CD14-positive monocyte (primary cell): Measurements from ENCODE around the gene NFKBIA. TPM values are rescaled to one million over a fixed set of nuclear protein-coding genes. Genes with fewer than 3 reads are reported as not detected.

Experiments used
- DNase-seq, 3 donors: peaks; one replicate each; pipeline ENCODE4 v3.0.0-alpha.2; 2011 to 2022
- H2AFZ ChIP-seq: 2 replicates; pipeline ENCODE4 v1.6.0; 2012; ENCODE audit warnings: mild to moderate bottlenecking, low read depth, low read length, inconsistent platforms; ENCODE audit not compliant: insufficient read depth, poor library complexity, severe bottlenecking
- H3K27ac ChIP-seq, 2 donors: 1 replicate in 1 of 2; 2 replicates in 1 of 2; pipeline ENCODE4 v1.5.1; 2012 to 2013; ENCODE audit warnings: low read length in 2 of 2, control low read depth in 1 of 2, inconsistent platforms in 1 of 2, low read depth in 1 of 2, mild to moderate bottlenecking in 1 of 2
- H3K27me3 ChIP-seq, 2 donors: one replicate each; pipeline versions ENCODE4 v1.6.0 to v1.6.1; 2011 to 2013; ENCODE audit warnings: low read length in 2 of 2; ENCODE audit not compliant: control insufficient read depth in 2 of 2, insufficient read depth in 2 of 2
- H3K36me3 ChIP-seq, 2 donors: replicated peaks in 1 of 2; 1 replicate in 1 of 2; 2 replicates in 1 of 2; pipeline versions ENCODE4 v1.5.1 to v1.6.1; 2012 to 2013; ENCODE audit warnings: low read length in 2 of 2, control low read depth in 1 of 2, inconsistent platforms in 1 of 2, mild to moderate bottlenecking in 1 of 2; ENCODE audit not compliant: insufficient read depth in 2 of 2, control insufficient read depth in 1 of 2
- H3K4me1 ChIP-seq, 2 donors: 1 replicate in 1 of 2; 2 replicates in 1 of 2; pipeline versions ENCODE4 v1.5.1 to v1.6.1; 2012 to 2013; ENCODE audit warnings: low read length in 2 of 2, control low read depth in 1 of 2, inconsistent platforms in 1 of 2, mild to moderate bottlenecking in 1 of 2, moderate library complexity in 1 of 2; ENCODE audit not compliant: insufficient read depth in 2 of 2, control insufficient read depth in 1 of 2
- H3K4me2 ChIP-seq: replicated peaks from 2 replicates; pipeline ENCODE3; 2012; ENCODE audit warnings: low read length, moderate library complexity, mild to moderate bottlenecking; ENCODE audit not compliant: poor library complexity, severe bottlenecking; ENCODE audit errors: extremely low read depth
- H3K4me3 ChIP-seq, 3 experiments: fragments of 200-600 bp in 1 of 3; sonication (generic) in 1 of 3; replicated peaks in 1 of 3; 1 replicate in 2 of 3; 2 replicates in 1 of 3; pipeline ENCODE4 v1.5.1; 2011 to 2013; ENCODE audit warnings: low read length in 3 of 3, mild to moderate bottlenecking in 3 of 3, control low read depth in 2 of 3, low read depth in 2 of 3, inconsistent platforms in 1 of 3, moderate library complexity in 1 of 3
- H3K79me2 ChIP-seq: 2 replicates; pipeline ENCODE4 v1.6.0; 2012; ENCODE audit warnings: mild to moderate bottlenecking, control low read depth, inconsistent platforms, low read length, moderate library complexity; ENCODE audit not compliant: insufficient read depth
- H3K9ac ChIP-seq: 2 replicates; pipeline ENCODE4 v1.6.0; 2017; ENCODE audit warnings: low read length, mild to moderate bottlenecking; ENCODE audit not compliant: insufficient read depth, poor library complexity, severe bottlenecking
- H3K9me3 ChIP-seq, 2 donors: replicated peaks in 1 of 2; 1 replicate in 1 of 2; 2 replicates in 1 of 2; pipeline versions ENCODE4 v1.5.1 to v1.6.1; 2012 to 2013; ENCODE audit warnings: low read length in 2 of 2, control low read depth in 1 of 2; ENCODE audit not compliant: control insufficient read depth in 1 of 2, insufficient read depth in 1 of 2
- H4K20me1 ChIP-seq: 2 replicates; pipeline ENCODE4 v1.6.0; 2012; ENCODE audit warnings: mild to moderate bottlenecking, low read length, control low read depth, moderate library complexity; ENCODE audit not compliant: insufficient read depth
- H3K27ac Mint-ChIP-seq, 7 donors: one replicate each; pipeline ENCODE4 v1.8.0; 2020; ENCODE audit warnings: mild to moderate bottlenecking in 7 of 7, mixed read lengths in 7 of 7, moderate library complexity in 6 of 7, inconsistent platforms in 2 of 7
- H3K27me3 Mint-ChIP-seq, 3 donors: one replicate each; pipeline ENCODE4 v1.8.0; 2021 to 2022; ENCODE audit warnings: low read depth in 3 of 3, mild to moderate bottlenecking in 3 of 3, mixed read lengths in 3 of 3, moderate library complexity in 3 of 3, inconsistent platforms in 1 of 3
- H3K36me3 Mint-ChIP-seq, 2 donors: one replicate each; pipeline ENCODE4 v1.8.0; 2020; ENCODE audit warnings: mixed read lengths in 2 of 2, inconsistent platforms in 1 of 2, mild to moderate bottlenecking in 1 of 2
- H3K4me1 Mint-ChIP-seq: one replicate; pipeline ENCODE4 v1.8.0; 2020; ENCODE audit warnings: mild to moderate bottlenecking, mixed read lengths
- H3K4me3 Mint-ChIP-seq, 2 donors: one replicate each; pipeline ENCODE4 v1.8.0; 2020; ENCODE audit warnings: mild to moderate bottlenecking in 2 of 2, mixed read lengths in 2 of 2, moderate library complexity in 1 of 2
- H3K9me3 Mint-ChIP-seq, 7 donors: one replicate each; pipeline ENCODE4 v1.8.0; 2020 to 2022; ENCODE audit warnings: mixed read lengths in 7 of 7, mild to moderate bottlenecking in 6 of 7, moderate library complexity in 6 of 7, inconsistent platforms in 2 of 7
- CTCF ChIP-seq: fragments of 200-600 bp; IDR thresholded peaks from one replicate; pipeline ENCODE4 v1.8.0; 2022; ENCODE audit warnings: antibody characterized with exemption, mild to moderate bottlenecking
- WGBS: methylation state at CpG from one replicate; pipeline ENCODE4 v1.1.5; 2013; ENCODE audit warnings: missing lambda C conversion rate; ENCODE audit not compliant: insufficient coverage; 5-methylcytosine and 5-hydroxymethylcytosine counted together
- intact Hi-C, 2 donors: fragments of 100-400 bp; cut with micrococcal nuclease; formaldehyde crosslinking; loops; one replicate each; pipeline versions ENCODE4 v1.15.0 to v1.15.1; 2023
- polyA plus RNA-seq, 3 donors: library from polyadenylated mRNA; depleted of rRNA in 1 of 3; unstranded in 2 of 3; stranded (reverse) in 1 of 3; fragments of 300-500 nt in 2 of 3; fragments of >200 nt in 1 of 3; fragmentation: Illumina TruSeq in 2 of 3; gene quantifications; 1 replicate in 2 of 3; 2 replicates in 1 of 3; pipeline ENCODE4 v1.2.3, GENCODE V29; 2012 to 2021

The NFKBIA gene
- polyA plus RNA-seq, 3 donors: 868 to 4,739 (median 935) TPM

- H3K36me3 ChIP-seq: no peaks in the 10 kb centered on the region
- no peaks in the 10 kb centered on the region for H4K20me1 ChIP-seq
- no peak overlapping the region for H3K4me3 Mint-ChIP-seq
- H3K9ac ChIP-seq: no peak overlapping the region
- no peak overlapping the region for H2AFZ ChIP-seq
- no peaks in the 10 kb centered on the region for H3K36me3 Mint-ChIP-seq
- no peaks in the 10 kb centered on the region for H3K27me3 ChIP-seq
- H3K27ac Mint-ChIP-seq: no peak overlapping the region
- intact Hi-C loops: no loop called here
- no peaks in the 10 kb centered on the region for H3K4me1 ChIP-seq
- H3K27me3 Mint-ChIP-seq: peaks cover 0 to 5% (median 0%) of the 10 kb centered on the region in 3 donors
- H3K27ac ChIP-seq: no peak overlapping the region
- H3K4me2 ChIP-seq: no peak overlapping the region
- no CpG with 5 or more reads among the region's 2 CpGs for WGBS
- H3K9me3 ChIP-seq: peaks cover 0 to 5% of the 10 kb centered on the region in 2 donors
- peaks cover 0 to 5% (median 0%) of the 10 kb centered on the region in 7 donors for H3K9me3 Mint-ChIP-seq
- H3K4me1 Mint-ChIP-seq: peaks cover 17% of the 10 kb centered on the region
- H3K79me2 ChIP-seq: no peaks in the 10 kb centered on the region
- DNase-seq: no peak
- H3K4me3 ChIP-seq: no peak overlapping the region
- no peak for TF ChIP-seq CTCF
These were observed 21.3 kb upstream of the NFKBIA start for GRCh38 chr14:35425850-35426249.

- no peak for DNase-seq
- Mint-ChIP-seq H3K36me3 (no peaks in the 10 kb centered on the region), H3K27ac (no peak overlapping the region), H3K27me3 (peaks cover 0 to 6% (median 0%) of the 10 kb centered on the region in 3 donors), H3K4me1 (peaks cover 11% of the 10 kb centered on the region), H3K9me3 (peaks cover 0 to 5% (median 0%) of the 10 kb centered on the region in 7 donors), H3K4me3 (no peak overlapping the region)
- no peaks in the 10 kb centered on the region for H4K20me1 ChIP-seq
- no peaks in the 10 kb centered on the region for H3K4me1 ChIP-seq
- no peaks in the 10 kb centered on the region for H3K36me3 ChIP-seq
- TF ChIP-seq CTCF: no peak
- intact Hi-C loops: no loop called here
- H3K79me2 ChIP-seq: no peaks in the 10 kb centered on the region
- H3K9ac ChIP-seq: no peak overlapping the region
- no peak overlapping the region for H3K4me3 ChIP-seq
- no peak overlapping the region for H2AFZ ChIP-seq
- H3K27me3 ChIP-seq: no peaks in the 10 kb centered on the region
- no peak overlapping the region for H3K4me2 ChIP-seq
- peaks cover 0 to 5% of the 10 kb centered on the region in 2 donors for H3K9me3 ChIP-seq
- H3K27ac ChIP-seq: no peak overlapping the region
These were observed 19.1 kb upstream of the NFKBIA start for GRCh38 chr14:35423621-35424020.
